B cell (primary cell): Measurements from ENCODE around the gene ANK3.

Source experiments
- EZH2 ChIP-seq: IDR thresholded peaks from 2 replicates; pipeline ENCODE4 v1.6.1; 2012; ENCODE audit warnings: borderline replicate concordance, low read depth, mild to moderate bottlenecking, moderate library complexity, low read length; ENCODE audit not compliant: insufficient read depth, poor library complexity, severe bottlenecking
- TF ChIP-seq, protein P1 (sequence below): fragments of 200-600 bp; IDR thresholded peaks from one replicate; pipeline ENCODE4 v1.8.0; 2022; ENCODE audit warnings: antibody characterized with exemption, mild to moderate bottlenecking

DNA sequence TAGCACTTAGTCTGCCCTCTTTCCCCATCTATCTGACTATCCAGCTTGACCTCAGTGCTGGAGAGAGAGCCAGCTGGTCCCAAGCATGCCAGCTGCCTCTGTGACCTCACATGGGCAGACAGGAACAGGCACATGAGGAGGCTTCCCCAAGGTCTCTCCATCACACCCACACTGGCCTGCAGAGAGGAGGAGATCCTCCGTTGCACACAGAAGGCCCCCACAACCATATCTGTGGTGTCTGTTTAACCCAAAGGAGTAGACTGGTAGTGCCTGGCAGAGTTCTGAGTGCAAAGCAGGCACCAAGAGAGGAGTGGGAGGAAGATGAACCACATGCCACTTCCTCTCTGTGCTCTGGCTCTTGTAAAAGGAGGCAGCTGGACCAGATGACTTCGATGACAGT lies 4.8 kb upstream of the ANK3 start:
- TF ChIP-seq EZH2, result no peak
- TF ChIP-seq, protein P1, sequence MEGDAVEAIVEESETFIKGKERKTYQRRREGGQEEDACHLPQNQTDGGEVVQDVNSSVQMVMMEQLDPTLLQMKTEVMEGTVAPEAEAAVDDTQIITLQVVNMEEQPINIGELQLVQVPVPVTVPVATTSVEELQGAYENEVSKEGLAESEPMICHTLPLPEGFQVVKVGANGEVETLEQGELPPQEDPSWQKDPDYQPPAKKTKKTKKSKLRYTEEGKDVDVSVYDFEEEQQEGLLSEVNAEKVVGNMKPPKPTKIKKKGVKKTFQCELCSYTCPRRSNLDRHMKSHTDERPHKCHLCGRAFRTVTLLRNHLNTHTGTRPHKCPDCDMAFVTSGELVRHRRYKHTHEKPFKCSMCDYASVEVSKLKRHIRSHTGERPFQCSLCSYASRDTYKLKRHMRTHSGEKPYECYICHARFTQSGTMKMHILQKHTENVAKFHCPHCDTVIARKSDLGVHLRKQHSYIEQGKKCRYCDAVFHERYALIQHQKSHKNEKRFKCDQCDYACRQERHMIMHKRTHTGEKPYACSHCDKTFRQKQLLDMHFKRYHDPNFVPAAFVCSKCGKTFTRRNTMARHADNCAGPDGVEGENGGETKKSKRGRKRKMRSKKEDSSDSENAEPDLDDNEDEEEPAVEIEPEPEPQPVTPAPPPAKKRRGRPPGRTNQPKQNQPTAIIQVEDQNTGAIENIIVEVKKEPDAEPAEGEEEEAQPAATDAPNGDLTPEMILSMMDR, result no peak
